ENCODE measurements around the gene BMPR2.

- TF ChIP-seq CTCF (optimal IDR thresholded peaks at IDR 0.05 in 1 of 3, IDR thresholded peaks at IDR 0.05 in 1 of 3, conservative IDR thresholded peaks at IDR 0.05 in 1 of 3; ENCODE audit: extremely low read depth in 1 of 3, insufficient read depth in 2 of 3, low read length in 3 of 3) = no peak
- TF ChIP-seq EZH2 (IDR thresholded peaks at IDR 0.05; ENCODE audit: low read length) = no peak
Observed at GRCh38 chr2:202530038-202530437, 153.9 kb downstream of the BMPR2 start.

Data from keratinocyte (primary cell).